DOHH2 (cell line): ENCODE measurements around the gene SUPT4H1.

Experiments used
- H3F3A ChIP-seq: fragments of 200-600 bp; sonication (generic), shearing (Covaris generic); 2 replicates; pipeline ENCODE4 v1.6.0; 2016; ENCODE audit warnings: antibody characterized with exemption, mild to moderate bottlenecking; ENCODE audit not compliant: control insufficient read depth, insufficient read depth
- H3K27ac ChIP-seq: fragments of 200-600 bp; sonication (generic); 2 replicates; pipeline ENCODE4 v1.5.1; 2014; ENCODE audit warnings: low read depth, mild to moderate bottlenecking, low read length, moderate library complexity
- H3K27me3 ChIP-seq: fragments of 200-600 bp; sonication (generic); 2 replicates; pipeline ENCODE4 v1.6.1; 2014; ENCODE audit warnings: mild to moderate bottlenecking, low read length, mixed read lengths; ENCODE audit not compliant: control insufficient read depth
- H3K36me3 ChIP-seq: fragments of 200-600 bp; sonication (generic); 2 replicates; pipeline ENCODE4 v1.6.1; 2014; ENCODE audit warnings: mild to moderate bottlenecking, low read length, moderate library complexity, mixed read lengths; ENCODE audit not compliant: control insufficient read depth
- H3K4me1 ChIP-seq: fragments of 200-600 bp; sonication (generic); 2 replicates; pipeline ENCODE4 v1.6.1; 2014; ENCODE audit warnings: mild to moderate bottlenecking, low read length, mixed read lengths; ENCODE audit not compliant: control insufficient read depth
- H3K4me2 ChIP-seq: fragments of 200-600 bp; sonication (generic); 2 replicates; pipeline ENCODE4 v1.6.0; 2014; ENCODE audit warnings: mild to moderate bottlenecking, low read length, moderate library complexity
- H3K4me3 ChIP-seq: fragments of 200-600 bp; sonication (generic); 2 replicates; pipeline ENCODE4 v1.5.1; 2014; ENCODE audit warnings: mild to moderate bottlenecking, low read length, mixed read lengths
- H3K79me2 ChIP-seq: fragments of 200-600 bp; sonication (generic); 2 replicates; pipeline ENCODE4 v1.6.1; 2014; ENCODE audit warnings: mild to moderate bottlenecking, low read length, mixed read lengths; ENCODE audit not compliant: control insufficient read depth
- H3K9me2 ChIP-seq: fragments of 200-600 bp; sonication (generic); replicated peaks from 2 replicates; pipeline ENCODE4 v1.6.1; 2014; ENCODE audit warnings: mild to moderate bottlenecking, low read length, mixed read lengths; ENCODE audit not compliant: control insufficient read depth
- H3K9me3 ChIP-seq: fragments of 200-600 bp; sonication (generic); 2 replicates; pipeline ENCODE4 v1.6.1; 2014; ENCODE audit warnings: antibody characterized with exemption, low read length, mixed read lengths; ENCODE audit not compliant: control insufficient read depth, insufficient read depth
- H4K20me1 ChIP-seq: fragments of 200-600 bp; sonication (generic); 2 replicates; pipeline ENCODE4 v1.6.0; 2014; ENCODE audit warnings: low read depth, mild to moderate bottlenecking, antibody characterized with exemption, low read length, moderate library complexity; ENCODE audit not compliant: control insufficient read depth, insufficient read depth
- CTCF ChIP-seq: fragments of 200-600 bp; sonication (generic); IDR thresholded peaks from one replicate; pipeline ENCODE4 v1.5.1; 2014; ENCODE audit warnings: antibody characterized with exemption, mild to moderate bottlenecking, low read depth, low read length; ENCODE audit not compliant: poor library complexity, severe bottlenecking
- EZH2phosphoT487 ChIP-seq: fragments of 200-600 bp; sonication (generic); IDR thresholded peaks from 2 replicates; pipeline ENCODE4 v1.6.1; 2017; ENCODE audit warnings: borderline replicate concordance, mild to moderate bottlenecking, antibody characterized with exemption, low read length, moderate library complexity, mixed read lengths

Gene SUPT4H1

DNA sequence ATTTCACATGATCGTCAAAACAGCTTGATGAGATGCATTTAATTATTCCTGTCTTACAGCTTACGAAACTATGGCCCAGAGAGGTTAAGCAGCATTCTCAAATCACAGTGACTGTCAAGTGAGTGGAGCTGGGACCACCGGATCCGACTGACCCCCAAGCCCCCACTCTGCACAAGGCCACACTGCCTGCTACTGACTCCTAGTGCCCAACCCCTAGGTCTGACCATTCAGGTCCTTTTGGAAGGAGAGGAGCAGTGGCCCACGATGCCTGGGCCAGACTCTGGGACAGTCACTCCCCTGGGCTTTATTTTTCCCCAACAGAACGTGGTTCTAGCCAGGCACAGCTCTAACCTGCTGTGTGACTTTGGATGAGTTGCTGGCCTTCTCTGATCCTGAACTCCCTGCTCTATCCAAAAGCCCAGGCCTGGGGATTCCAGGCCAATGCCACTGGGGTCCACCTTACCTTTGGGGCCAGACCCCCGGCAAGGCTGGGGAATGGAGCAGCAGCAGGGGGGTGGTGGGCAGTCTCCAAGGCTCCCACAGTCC lies 33.3 kb downstream of the SUPT4H1 start:
- H3K4me1 ChIP-seq, result peaks cover 11% of the 10 kb centered on the region

DNA sequence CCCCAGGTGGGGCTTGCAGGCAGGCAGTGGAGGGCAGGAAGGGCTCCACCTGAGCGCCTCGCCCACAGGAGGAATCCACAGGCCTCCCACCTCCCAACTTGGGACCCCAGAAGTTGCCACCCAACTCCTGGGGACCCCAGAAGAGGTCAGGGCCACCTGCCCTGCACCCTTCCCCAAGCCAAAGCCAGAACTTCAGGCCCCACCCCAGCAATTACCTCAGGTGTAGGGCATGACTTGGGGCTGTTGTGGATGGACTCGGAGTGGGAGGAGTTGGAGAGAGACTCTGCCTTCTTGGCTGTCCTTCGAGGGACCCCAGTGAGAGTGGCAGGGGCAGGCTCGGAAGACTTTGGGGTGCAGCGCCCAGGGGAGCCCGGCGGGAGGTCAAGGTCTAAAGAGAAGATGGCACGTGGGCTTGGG lies 33.9 kb downstream of the SUPT4H1 start:
- H3K79me2 ChIP-seq, result no peaks in the 10 kb centered on the region
- H3K4me3 ChIP-seq, result no peak overlapping the region
- no peaks in the 10 kb centered on the region for H3K9me2 ChIP-seq
- TF ChIP-seq EZH2phosphoT487 (no peak), CTCF (no peak)
- peaks cover 8% of the 10 kb centered on the region for H3K27me3 ChIP-seq
- H4K20me1 ChIP-seq, result no peaks in the 10 kb centered on the region
- H3K4me1 ChIP-seq, result peaks cover 11% of the 10 kb centered on the region
- peak overlapping the region; percentile 25 for H3K4me2 ChIP-seq
- H3K36me3 ChIP-seq, result no peaks in the 10 kb centered on the region
- H3F3A ChIP-seq, result no peaks in the 10 kb centered on the region; the same call in 1 of the 2 replicates
- no peaks in the 10 kb centered on the region for H3K9me3 ChIP-seq
- no peak overlapping the region for H3K27ac ChIP-seq

More for the DNA sequence above, 33.3 kb downstream of the SUPT4H1 start:
- H3K9me3 ChIP-seq, result no peaks in the 10 kb centered on the region
- H3K79me2 ChIP-seq, result no peaks in the 10 kb centered on the region
- peaks cover 14% of the 10 kb centered on the region for H3K27me3 ChIP-seq
- H3K36me3 ChIP-seq, result no peaks in the 10 kb centered on the region
- no peaks in the 10 kb centered on the region for H4K20me1 ChIP-seq
- no peak overlapping the region for H3K4me2 ChIP-seq
- no peak overlapping the region for H3K4me3 ChIP-seq
- TF ChIP-seq CTCF, result no peak
- TF ChIP-seq EZH2phosphoT487, result no peak
- H3K27ac ChIP-seq, result no peak overlapping the region
- H3K9me2 ChIP-seq, result no peaks in the 10 kb centered on the region
- no peaks in the 10 kb centered on the region; the same call in 1 of the 2 replicates for H3F3A ChIP-seq

DNA sequence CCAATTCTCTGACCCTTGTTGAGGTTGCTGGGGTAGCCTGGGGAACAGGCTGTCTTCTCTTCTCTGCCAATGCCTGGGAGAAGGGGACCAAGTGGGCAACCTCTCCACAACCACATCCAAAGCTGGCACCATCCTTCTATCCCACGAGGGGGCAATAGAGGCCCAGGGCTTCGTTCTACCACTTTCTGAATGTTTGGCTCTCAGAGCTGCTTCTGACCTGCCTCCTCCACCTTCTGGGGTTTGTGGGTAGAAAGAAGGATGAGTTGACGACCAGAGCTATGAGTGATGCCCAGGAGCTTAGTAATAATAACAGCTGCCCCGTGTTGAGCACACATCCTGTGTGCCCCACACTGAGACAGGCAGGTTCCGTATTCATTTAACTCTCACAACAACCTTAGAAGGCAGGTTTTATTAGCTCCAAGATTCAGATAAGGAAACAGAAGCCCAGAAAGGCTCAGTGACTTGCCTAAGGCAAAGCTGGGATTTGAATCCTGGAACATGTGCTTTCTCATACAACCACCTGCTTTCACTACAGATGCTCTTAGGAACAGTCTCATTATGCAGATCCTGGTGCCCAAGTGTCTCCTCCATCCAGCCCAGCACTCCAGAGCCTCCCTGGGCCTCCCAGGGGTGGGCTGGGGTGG lies 34.5 kb downstream of the SUPT4H1 start:
- H3K9me3 ChIP-seq, result no peaks in the 10 kb centered on the region
- H3K4me2 ChIP-seq, result peak overlapping the region; percentile 25
- H3K4me1 ChIP-seq, result peaks cover 11% of the 10 kb centered on the region
- peaks cover 5% of the 10 kb centered on the region; the same call in 1 of the 2 replicates for H3K27me3 ChIP-seq
- no peak overlapping the region for H3K27ac ChIP-seq
- H3F3A ChIP-seq, result no peaks in the 10 kb centered on the region; the same call in 1 of the 2 replicates
- no peaks in the 10 kb centered on the region for H4K20me1 ChIP-seq
- H3K79me2 ChIP-seq, result no peaks in the 10 kb centered on the region
- TF ChIP-seq EZH2phosphoT487 (no peak), CTCF (peak; percentile 89)
- H3K36me3 ChIP-seq, result no peaks in the 10 kb centered on the region
- no peaks in the 10 kb centered on the region for H3K9me2 ChIP-seq
- no peak overlapping the region for H3K4me3 ChIP-seq
